Endothelial cell of umbilical vein (primary cell): ENCODE results near the gene MOG. TPM values are rescaled to one million over a fixed set of nuclear protein-coding genes. Genes with fewer than 3 reads are reported as not detected.

Experiments
- BruUV-seq: library from RNA; stranded (reverse); fragments of 400-500 nt; replicated peaks from 2 replicates; lab custom pipeline; 2021; lab: Mats Ljungman, UMichigan
- CTCF ChIA-PET: fragments of 300-600, 350-600 bp; sonication (Branson Sonifier 250); formaldehyde crosslinking; loops from one replicate; lab custom pipeline; 2021; ENCODE audit warnings: antibody characterized with exemption, inconsistent platforms; lab: Charles Lee
- POLR2A ChIA-PET: fragments of 300-600, 350-600 bp; sonication (Branson Sonifier 250); formaldehyde crosslinking; loops from one replicate; lab custom pipeline; 2021; ENCODE audit warnings: antibody characterized with exemption, inconsistent platforms; lab: Charles Lee
- DNase-seq: peaks from one replicate; pipeline ENCODE4 v3.0.0-alpha.2; 2011; ENCODE audit warnings: low read depth, low spot score
- FAIRE-seq: peaks from 2 replicates; lab custom pipeline; 2011; peaks lifted over from hg19 to GRCh38; lab: Jason Lieb, UNC
- H2AFZ ChIP-seq: 2 replicates; pipeline ENCODE4 v1.6.0; 2012; ENCODE audit warnings: low read depth, low read length, control low read depth, inconsistent platforms
- H3K27ac ChIP-seq: 2 replicates; pipeline ENCODE4 v1.5.1; 2011; ENCODE audit warnings: low read depth, mild to moderate bottlenecking, control low read depth, low read length, moderate library complexity; ENCODE audit not compliant: insufficient read depth
- H3K27me3 ChIP-seq, 2 experiments: 2 replicates each; pipeline versions ENCODE4 v1.6.0 to v1.6.1; 2011; ENCODE audit warnings: low read length in 2 of 2, mixed read lengths in 1 of 2; ENCODE audit not compliant: control insufficient read depth in 2 of 2, insufficient read depth in 2 of 2
- H3K36me3 ChIP-seq, 2 experiments: 2 replicates in 1 of 2; 3 replicates in 1 of 2; pipeline ENCODE4 v1.5.1; 2011; ENCODE audit warnings: low read length in 2 of 2, mild to moderate bottlenecking in 1 of 2, moderate library complexity in 1 of 2; ENCODE audit not compliant: control insufficient read depth in 2 of 2, insufficient read depth in 2 of 2; ENCODE audit errors: extremely low read depth in 1 of 2
- H3K4me1 ChIP-seq: 3 replicates; pipeline ENCODE4 v1.5.1; 2011; ENCODE audit warnings: mild to moderate bottlenecking, low read length; ENCODE audit not compliant: control insufficient read depth, insufficient read depth; ENCODE audit errors: extremely low read depth
- H3K4me2 ChIP-seq: 2 replicates; pipeline ENCODE4 v1.6.1; 2011; ENCODE audit warnings: low read length, control low read depth, mixed read lengths; ENCODE audit not compliant: insufficient read depth
- H3K4me3 ChIP-seq, 3 experiments: fragments of 200-600 bp in 1 of 3; sonication (generic), shearing (Covaris generic) in 1 of 3; replicated peaks in 1 of 3; 2 replicates each; pipeline ENCODE4 v1.5.1; 2011 to 2016; ENCODE audit warnings: control low read depth in 3 of 3, low read length in 3 of 3, mild to moderate bottlenecking in 2 of 3, inconsistent platforms in 1 of 3, low read depth in 1 of 3, moderate library complexity in 1 of 3; ENCODE audit not compliant: insufficient read depth in 1 of 3
- H3K79me2 ChIP-seq: 2 replicates; pipeline ENCODE4 v1.6.0; 2012; ENCODE audit warnings: low read length, inconsistent platforms; ENCODE audit not compliant: control insufficient read depth, insufficient read depth
- H3K9ac ChIP-seq: replicated peaks from 2 replicates; pipeline ENCODE3; 2011; ENCODE audit warnings: low read length, control low read depth; ENCODE audit not compliant: insufficient read depth; ENCODE audit errors: extremely low read depth
- H3K9me1 ChIP-seq: replicated peaks from 3 replicates; pipeline ENCODE4 v1.6.0; 2011; ENCODE audit warnings: mild to moderate bottlenecking, low read length; ENCODE audit not compliant: control insufficient read depth, insufficient read depth; ENCODE audit errors: extremely low read depth
- H3K9me3 ChIP-seq: replicated peaks from 2 replicates; pipeline ENCODE4 v1.5.1; 2012; ENCODE audit warnings: low read length, inconsistent platforms; ENCODE audit not compliant: control insufficient read depth, insufficient read depth
- H4K20me1 ChIP-seq: replicated peaks from 2 replicates; pipeline ENCODE3; 2011; ENCODE audit warnings: mild to moderate bottlenecking, low read length; ENCODE audit not compliant: control insufficient read depth, insufficient read depth; ENCODE audit errors: extremely low read depth
- CTCF ChIP-seq, 2 donors: IDR thresholded peaks; 1 replicate in 1 of 2; 2 replicates in 1 of 2; pipeline ENCODE4 v1.5.1; 2011; ENCODE audit warnings: low read length in 2 of 2, mild to moderate bottlenecking in 2 of 2, moderate library complexity in 2 of 2, control low read depth in 1 of 2, inconsistent platforms in 1 of 2, low read depth in 1 of 2; ENCODE audit not compliant: insufficient read depth in 1 of 2; ENCODE audit errors: extremely low read depth in 1 of 2
- EZH2 ChIP-seq: IDR thresholded peaks from 2 replicates; pipeline ENCODE4 v1.6.1; 2012; ENCODE audit warnings: borderline replicate concordance, low read depth, mild to moderate bottlenecking, moderate library complexity, low read length, inconsistent platforms; ENCODE audit not compliant: severe bottlenecking
- FOS ChIP-seq: IDR thresholded peaks from 2 replicates; pipeline ENCODE4 v1.6.1; 2011; ENCODE audit warnings: mild to moderate bottlenecking, low read length, moderate library complexity, borderline replicate concordance; ENCODE audit not compliant: insufficient read depth
- GATA2 ChIP-seq: IDR thresholded peaks from 2 replicates; pipeline ENCODE4 v1.7.0; 2011; ENCODE audit warnings: low read depth, mild to moderate bottlenecking, moderate library complexity, mixed read lengths, low read length; ENCODE audit not compliant: insufficient read length, insufficient read depth
- MAX ChIP-seq: IDR thresholded peaks from 2 replicates; pipeline ENCODE4 v1.6.1; 2011; ENCODE audit not compliant: insufficient read depth, insufficient read length
- POLR2A ChIP-seq: IDR thresholded peaks from 2 replicates; pipeline ENCODE4 v1.6.1; 2012; ENCODE audit warnings: low read depth, mild to moderate bottlenecking, control low read depth, low read length
- dilution Hi-C: fragments of 300-500 bp; cut with MboI; formaldehyde crosslinking; loops from one replicate; pipeline ENCODE4 v1.15.0; 2019; ENCODE audit warnings: low sequenced_read_pairs; ENCODE audit not compliant: extremely low pct_ligation_motif_present
- intact Hi-C: fragments of 100-400 bp; cut with micrococcal nuclease; formaldehyde crosslinking; loops from one replicate; pipeline ENCODE4 v1.10.0; 2022
- polyA plus RNA-seq, 4 experiments: library from polyadenylated mRNA; depleted of rRNA in 3 of 4; stranded (reverse) in 3 of 4; unstranded in 1 of 4; fragments of >200 nt; gene quantifications; 2 replicates each; pipeline versions ENCODE4 v1.2.1 to v1.2.3, GENCODE V29; 2011 to 2012; ENCODE audit warnings: missing spikeins in 1 of 4
- total RNA-seq: library from RNA; stranded (reverse); gene quantifications from 2 replicates; pipeline ENCODE4 v1.2.3, GENCODE V29; 2021

Gene MOG
- total and polyA plus RNA-seq, 2 donors (not counting 3 experiments of a cell fraction or from before 2014, with no cell fraction given), result not detected

GRCh38 chr6:29617782-29618554 lies 38.9 kb upstream of the MOG start:
- no peaks in the 10 kb centered on the region for H3K9me1 ChIP-seq
- ChIA-PET POLR2A (no interaction called here), CTCF (interaction anchor here (0.7 to 1.5 kb wide), 3 partner anchors 8 to 36 kb away, joined by 3 to 7 read pairs (median 5); no protein-coding TSS in a partner anchor)
- no peaks in the 10 kb centered on the region for H3K9me3 ChIP-seq
- no TSS peak for BruUV-seq
- H3K27me3 ChIP-seq, result no peaks in the 10 kb centered on the region
- no peak overlapping the region for H3K4me2 ChIP-seq
- H4K20me1 ChIP-seq, result no peaks in the 10 kb centered on the region
- peaks cover 7 to 18% of the 10 kb centered on the region in 2 experiments for H3K36me3 ChIP-seq
- no peak overlapping the region for H2AFZ ChIP-seq
- dilution Hi-C loops, result no loop called here
- no peak overlapping the region for H3K4me3 ChIP-seq
- no peaks in the 10 kb centered on the region for H3K4me1 ChIP-seq
- FAIRE-seq, result no peak
- DNase-seq, result no peak
- no peak overlapping the region for H3K9ac ChIP-seq
- TF ChIP-seq CTCF (IDR thresholded peaks at IDR 0.05; ENCODE audit: extremely low read depth in 1 of 2, insufficient read depth in 1 of 2, low read depth in 1 of 2, low read length in 2 of 2) (peak; percentile 5 to 9), FOS (no peak)
- intact Hi-C loops, result no loop called here
- no peak overlapping the region for H3K27ac ChIP-seq
- H3K79me2 ChIP-seq, result no peaks in the 10 kb centered on the region

GRCh38 chr6:29619578-29620160 lies 37.2 kb upstream of the MOG start:
- dilution Hi-C loops, result no loop called here
- no peak for TF ChIP-seq GATA2
- no peak for TF ChIP-seq EZH2
- no peak for TF ChIP-seq POLR2A
- TF ChIP-seq MAX, result no peak
- no peaks in the 10 kb centered on the region for H3K9me3 ChIP-seq

More at GRCh38 chr6:29619578-29620160, 37.2 kb upstream of the MOG start:
- BruUV-seq, result no TSS peak
- Histone ChIP-seq H3K4me2 (no peak overlapping the region), H3K36me3 (peaks cover 10 to 16% of the 10 kb centered on the region in 2 experiments), H3K9ac (no peak overlapping the region), H3K27me3 (no peaks in the 10 kb centered on the region), H2AFZ (no peak overlapping the region), H3K27ac (no peak overlapping the region), H3K9me1 (no peaks in the 10 kb centered on the region), H3K79me2 (no peaks in the 10 kb centered on the region), H3K4me1 (no peaks in the 10 kb centered on the region), H3K4me3 (no peak overlapping the region), H4K20me1 (no peaks in the 10 kb centered on the region)
- FAIRE-seq (no peak), DNase-seq (no peak)
- POLR2A ChIA-PET, result no interaction called here
- intact Hi-C loops, result no loop called here
- CTCF ChIA-PET, result interaction anchor here (1.0 to 1.6 kb wide), 2 partner anchors 9 to 34 kb away, joined by 3 to 6 read pairs; no protein-coding TSS in a partner anchor
